Vagina (tissue), 2 donors: Measurements from ENCODE around the gene ANAPC7.

Experiments
- CTCF ChIP-seq, 3 experiments: fragments of 450-650 bp in 2 of 3; fragments of 200-600 bp in 1 of 3; sonication (generic) in 1 of 3; IDR thresholded peaks; one replicate each; pipeline ENCODE4 v1.5.1; 2017 to 2019; ENCODE audit warnings: antibody characterized with exemption in 3 of 3, mild to moderate bottlenecking in 2 of 3, moderate library complexity in 2 of 3
- POLR2A ChIP-seq, 2 donors: fragments of 450-650 bp; IDR thresholded peaks; one replicate each; pipeline ENCODE4 v1.6.1; 2017; ENCODE audit warnings: antibody characterized with exemption in 2 of 2, mild to moderate bottlenecking in 2 of 2, moderate library complexity in 2 of 2
- POLR2AphosphoS5 ChIP-seq, 2 donors: sonication (generic); formaldehyde crosslinking; IDR thresholded peaks; one replicate each; pipeline ENCODE4 v1.9.0; 2017; ENCODE audit warnings: antibody characterized with exemption in 2 of 2, mild to moderate bottlenecking in 2 of 2, low read depth in 1 of 2; ENCODE audit not compliant: insufficient read depth in 1 of 2

DNA sequence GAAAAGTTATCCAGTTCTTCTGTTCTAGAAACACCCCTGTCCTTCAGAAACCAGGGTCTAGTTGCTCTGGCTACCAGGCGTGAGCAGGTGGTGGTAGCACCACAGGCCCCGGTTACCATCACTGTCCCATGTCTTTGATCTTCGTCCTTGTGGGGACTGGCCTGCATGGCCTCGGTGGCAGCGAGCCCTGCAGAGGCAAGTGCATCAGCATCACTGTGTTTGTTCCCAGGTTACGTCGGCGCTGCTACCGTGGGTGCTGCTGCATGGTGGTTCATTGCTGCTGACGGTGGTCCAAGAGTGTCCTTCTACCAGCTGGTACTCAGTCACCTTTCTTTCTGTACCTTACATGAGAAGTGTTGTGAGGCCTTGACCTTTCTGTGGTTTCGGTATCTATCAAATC, 58.9 kb downstream of the ANAPC7 start:
- TF ChIP-seq CTCF (IDR thresholded peaks at IDR 0.05): no peak
- no peak for TF ChIP-seq POLR2A (IDR thresholded peaks at IDR 0.05)
- no peak for TF ChIP-seq POLR2AphosphoS5 (IDR thresholded peaks at IDR 0.05; ENCODE audit: insufficient read depth in 1 of 2, low read depth in 1 of 2)
